GM21360 (cell line): ENCODE results near the gene MARK3.

Source experiments
- ATAC-seq: cut with Tn5 transposase; IDR thresholded peaks from one replicate; pipeline ENCODE4 v1.9.1; 2021; ENCODE audit warnings: mild to moderate bottlenecking, moderate library complexity; ENCODE audit not compliant: unreplicated experiment

Gene MARK3

DNA sequence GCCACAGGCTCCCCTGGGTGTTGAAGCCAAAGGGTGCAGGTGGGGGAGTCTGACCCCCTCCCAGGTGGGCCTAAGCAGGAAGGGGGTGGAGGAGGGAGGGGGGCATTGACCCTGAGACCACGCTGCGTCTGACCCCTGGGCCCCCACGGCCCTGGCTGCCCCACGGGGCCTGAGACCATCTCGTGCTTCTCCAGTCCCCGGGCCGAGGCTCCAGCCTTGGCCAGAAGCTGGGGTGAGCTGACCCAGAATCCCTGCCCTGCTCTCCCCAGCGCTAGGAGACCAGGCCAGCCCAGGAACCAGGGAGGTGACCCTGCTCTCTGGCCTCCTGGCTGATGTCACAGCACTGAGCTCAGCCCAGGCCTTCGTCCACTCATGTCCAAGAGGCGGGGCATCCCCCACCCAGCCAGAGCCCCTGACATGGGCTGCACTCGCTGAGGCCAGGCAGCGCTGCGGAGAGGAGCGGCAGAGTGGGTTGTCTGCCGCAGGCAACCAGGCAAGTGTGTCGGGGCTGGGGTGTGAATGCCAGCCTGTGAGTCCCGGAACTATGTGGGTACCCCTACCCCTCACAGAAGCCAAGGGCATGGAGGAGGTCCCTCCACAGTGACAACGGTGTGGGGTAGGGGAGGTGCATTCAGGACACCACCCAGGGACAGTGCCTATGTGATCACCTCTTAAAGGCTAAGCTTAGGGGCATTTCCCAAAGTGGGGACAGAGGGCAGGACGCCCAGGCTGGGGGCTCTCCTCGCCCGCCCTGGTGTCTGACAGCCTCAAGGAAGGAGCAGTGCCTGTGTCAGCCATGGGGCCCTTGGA lies 150.1 kb downstream of the MARK3 start:
- no peak for ATAC-seq

- ATAC-seq = no peak
Measured at GRCh38 chr14:103535891-103536565, 150.8 kb downstream of the MARK3 start.

DNA sequence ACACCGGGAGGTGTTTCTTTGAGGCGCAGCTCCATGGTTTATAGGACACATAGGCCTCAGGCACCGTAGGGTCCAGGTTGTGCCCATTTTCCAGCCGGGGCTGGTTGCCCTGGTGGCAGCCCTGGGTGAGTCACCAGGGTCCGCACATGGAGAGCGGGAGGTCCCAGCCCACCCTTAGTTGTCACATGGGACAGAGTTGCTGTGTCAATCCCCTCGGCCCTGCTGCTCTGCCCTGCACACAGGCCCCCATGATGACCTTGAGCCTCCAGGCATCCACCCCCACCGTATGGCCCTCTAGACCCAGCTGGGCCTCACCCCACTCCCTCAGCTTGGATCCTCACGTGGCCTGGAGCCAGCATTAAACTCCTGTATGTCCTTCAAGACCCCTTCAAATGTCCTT lies 151.5 kb downstream of the MARK3 start:
- no peak for ATAC-seq

DNA sequence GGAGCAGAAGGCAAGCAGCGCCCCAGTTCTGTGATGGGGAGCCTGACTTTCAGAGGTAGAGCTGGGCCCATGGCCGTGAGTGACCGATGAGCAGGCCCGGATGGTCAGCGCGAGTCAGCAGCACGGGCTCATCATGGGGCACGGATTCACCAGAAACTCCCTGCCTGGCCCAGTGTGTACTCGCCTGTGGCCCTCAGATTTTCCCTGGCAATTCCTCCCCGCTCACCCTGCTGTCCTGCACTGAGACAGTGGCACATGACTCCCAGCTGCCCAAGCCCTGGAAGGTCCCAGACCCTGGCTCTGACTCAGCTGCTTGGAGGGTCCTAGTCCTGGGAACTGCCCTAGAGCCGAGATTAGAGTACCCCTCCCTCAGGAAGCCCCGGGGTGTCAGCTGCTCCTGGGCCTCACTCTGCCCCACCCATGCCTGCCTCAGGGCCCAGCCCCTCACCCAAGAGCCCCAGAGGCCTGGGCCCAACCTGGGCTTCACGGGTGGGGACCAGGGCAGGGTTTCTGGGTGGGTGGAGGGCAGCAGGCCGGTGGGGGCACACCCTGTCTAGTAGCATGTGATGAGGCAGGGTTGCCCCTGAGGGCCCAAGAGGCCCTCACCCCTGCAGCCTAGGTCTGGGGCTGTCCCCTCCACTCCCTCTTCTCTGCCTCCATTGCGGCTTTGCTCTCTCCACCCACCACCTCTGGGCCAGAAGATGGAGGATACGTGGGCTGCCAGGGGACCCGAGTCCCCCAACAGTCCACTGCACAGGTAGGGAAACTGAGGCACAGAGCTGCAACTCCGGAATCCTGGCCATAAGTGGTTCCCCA lies 152.2 kb downstream of the MARK3 start:
- ATAC-seq = no peak

GRCh38 chr14:103538291-103539055 lies 153.3 kb downstream of the MARK3 start:
- no peak for ATAC-seq

DNA sequence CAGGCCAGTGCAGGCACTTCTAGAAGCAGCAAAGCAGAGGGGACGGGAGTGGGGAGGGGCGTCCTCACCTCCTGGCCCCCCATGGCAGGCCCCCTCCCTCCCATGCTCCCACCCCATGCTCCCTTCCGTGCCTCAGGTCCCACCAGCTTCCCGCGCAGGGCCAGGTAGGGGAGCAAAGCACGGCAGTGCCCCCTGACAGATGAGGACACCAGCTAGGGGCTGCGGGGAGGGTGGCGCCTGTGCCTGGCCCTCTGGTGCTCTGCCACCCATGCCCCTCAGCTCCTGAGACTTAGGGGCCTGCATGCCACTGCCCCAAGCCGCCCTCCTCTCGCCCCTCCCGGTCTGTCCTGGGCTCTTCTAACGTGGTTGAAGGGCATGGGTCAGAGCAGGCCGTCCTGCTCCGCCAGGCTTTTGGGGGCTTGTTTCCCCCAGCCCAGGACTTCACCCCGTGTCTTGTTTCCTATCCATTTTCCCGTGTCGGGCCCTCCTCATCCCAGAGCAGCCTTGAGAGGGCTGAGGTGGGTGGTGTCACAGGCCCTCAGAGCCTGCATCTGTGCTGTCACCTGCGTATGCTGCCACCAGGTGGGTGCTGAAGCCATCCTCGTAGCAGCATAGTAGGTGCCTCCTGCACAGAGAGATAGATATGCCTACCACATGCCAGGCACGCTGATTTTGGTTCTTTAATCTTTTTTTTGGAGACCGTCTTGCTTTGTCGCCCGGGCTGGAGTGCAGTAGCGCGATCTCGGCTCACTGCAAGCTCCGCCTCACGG lies 154.0 kb downstream of the MARK3 start:
- ATAC-seq = no peak

- ATAC-seq = no peak
Measured at GRCh38 chr14:103540821-103541708, 155.8 kb downstream of the MARK3 start.

DNA sequence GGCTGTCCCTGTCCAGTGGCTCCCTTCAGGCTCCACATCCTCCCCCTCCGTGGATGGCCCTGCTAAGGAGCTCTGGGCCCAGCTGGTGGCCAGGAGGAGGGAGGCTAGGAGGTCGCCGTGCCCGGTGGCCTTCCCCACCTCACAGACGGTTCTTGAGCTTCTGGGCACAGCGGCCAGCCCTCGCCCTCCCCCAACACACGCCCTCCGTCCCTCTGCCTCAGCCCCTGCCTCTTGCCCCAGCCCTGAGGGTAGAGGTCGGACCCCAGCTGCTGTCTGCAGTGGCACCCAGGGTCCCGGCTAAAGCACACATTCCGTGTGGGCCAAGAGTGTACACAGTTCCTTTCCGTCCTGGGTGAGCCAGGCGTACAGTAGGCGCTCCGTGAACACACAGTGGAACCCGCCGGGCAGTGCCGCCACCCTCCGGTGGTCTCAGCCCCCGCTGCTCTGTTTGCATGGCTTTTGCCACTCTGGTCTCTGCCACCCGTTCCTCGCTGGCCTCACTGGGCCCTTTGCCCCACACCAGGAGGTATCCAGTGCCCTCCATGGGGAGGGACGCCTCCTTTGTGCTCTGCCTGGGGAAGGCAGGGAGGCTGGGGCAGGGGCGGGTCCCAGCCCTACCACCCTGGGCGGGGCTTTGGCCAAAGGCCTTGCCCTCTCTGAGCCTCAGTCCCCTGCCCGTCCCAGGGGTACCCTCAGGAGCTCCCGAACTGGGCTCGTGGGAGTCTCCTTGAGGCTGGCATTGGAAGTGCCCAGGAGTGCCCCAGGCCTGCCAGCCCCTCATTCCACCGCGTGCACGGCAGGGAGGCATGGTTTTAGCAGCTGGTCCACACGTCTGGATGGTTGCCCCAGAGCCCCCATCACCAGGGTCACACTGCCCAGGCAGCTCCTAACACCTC lies 156.7 kb downstream of the MARK3 start:
- ATAC-seq = no peak

GRCh38 chr14:103542605-103543088 lies 157.4 kb downstream of the MARK3 start:
- no peak for ATAC-seq

- ATAC-seq = no peak
Measured at GRCh38 chr14:103543140-103543539, 157.9 kb downstream of the MARK3 start.

- no peak for ATAC-seq
Measured at GRCh38 chr14:103543721-103544387, 158.6 kb downstream of the MARK3 start.

DNA sequence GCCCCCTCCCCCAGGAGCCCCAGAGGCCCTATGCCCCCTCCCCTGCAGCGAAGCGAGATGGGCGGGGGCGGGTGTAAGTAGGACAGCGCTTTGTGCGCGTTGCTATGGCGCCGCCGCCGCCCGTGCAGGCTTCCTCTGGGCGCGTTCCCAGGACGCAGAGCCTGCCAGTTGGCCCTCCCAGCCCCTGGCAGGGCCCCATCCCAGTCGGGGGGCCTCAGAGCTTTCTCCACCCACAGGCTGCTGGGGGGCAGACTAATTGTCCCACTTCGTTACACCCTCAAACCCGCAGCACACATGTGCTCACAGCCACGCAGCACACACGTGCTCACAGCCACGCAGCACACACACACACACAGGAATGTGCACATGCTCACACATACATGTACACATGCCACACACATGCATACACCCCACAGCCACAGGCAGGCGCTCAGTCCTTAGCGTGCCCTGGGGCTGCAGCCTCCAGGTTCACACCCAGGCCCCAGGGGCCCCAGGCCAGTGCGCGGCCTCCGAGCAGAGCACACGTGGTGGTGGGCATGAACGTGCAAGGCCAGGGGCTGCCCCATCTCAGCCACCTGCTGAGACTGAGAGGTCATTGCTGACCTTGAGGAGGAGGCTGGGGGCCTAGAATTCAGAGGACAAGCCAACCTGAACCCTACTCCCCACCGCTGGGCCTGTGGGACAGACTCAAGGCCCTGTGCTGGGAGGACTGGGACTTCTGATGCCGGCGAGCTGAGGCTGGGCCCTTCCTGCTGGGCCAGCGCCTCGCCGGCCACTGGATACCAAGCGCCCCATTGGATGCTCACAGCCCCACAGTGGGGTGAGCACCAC lies 159.4 kb downstream of the MARK3 start:
- ATAC-seq = no peak

DNA sequence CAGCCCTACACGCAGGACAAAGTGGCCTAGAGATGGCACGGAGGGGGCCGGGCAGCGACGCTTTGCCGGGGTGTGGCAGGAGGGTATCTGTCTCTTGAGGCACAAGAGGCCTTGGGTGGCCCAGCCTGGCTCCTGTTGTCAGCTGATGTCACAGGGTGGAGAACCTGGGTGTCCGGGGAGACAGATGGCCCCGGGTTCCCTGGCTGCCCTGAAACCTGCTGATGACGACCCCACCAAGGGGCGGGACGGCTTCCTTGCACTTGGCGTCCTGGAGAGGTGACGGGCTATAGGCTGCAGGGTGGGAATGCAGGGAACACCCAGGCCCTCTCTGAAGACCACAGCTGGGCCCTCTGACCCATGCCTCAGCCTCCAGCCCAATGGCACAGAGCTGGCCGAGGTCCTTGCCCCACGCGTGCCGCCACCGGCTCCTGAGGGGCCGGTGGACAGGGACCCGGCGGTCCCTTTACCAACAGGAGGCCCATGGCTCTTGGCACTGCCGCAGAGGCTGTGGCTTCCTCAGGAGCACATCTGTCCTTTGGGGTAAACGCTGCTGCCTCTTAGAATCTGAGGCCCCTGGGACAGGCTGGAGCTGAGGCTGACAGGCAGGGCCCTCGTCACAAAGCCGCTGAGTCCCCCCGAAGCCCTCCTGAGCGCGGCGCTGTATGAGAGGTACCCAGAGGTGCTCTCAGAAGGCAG lies 160.2 kb downstream of the MARK3 start:
- no peak for ATAC-seq

GRCh38 chr14:103545915-103546651 lies 160.9 kb downstream of the MARK3 start:
- ATAC-seq = no peak
